CD14-positive monocyte (primary cell): ENCODE data around the gene GRID1. TPM values are rescaled to one million over a fixed set of nuclear protein-coding genes. Genes with fewer than 3 reads are reported as not detected.

Experiments used
- DNase-seq, 3 donors: peaks; one replicate each; pipeline ENCODE4 v3.0.0-alpha.2; 2011 to 2022
- H2AFZ ChIP-seq: 2 replicates; pipeline ENCODE4 v1.6.0; 2012; ENCODE audit warnings: mild to moderate bottlenecking, low read depth, low read length, inconsistent platforms; ENCODE audit not compliant: insufficient read depth, poor library complexity, severe bottlenecking
- H3K27ac ChIP-seq, 2 donors: 1 replicate in 1 of 2; 2 replicates in 1 of 2; pipeline ENCODE4 v1.5.1; 2012 to 2013; ENCODE audit warnings: low read length in 2 of 2, control low read depth in 1 of 2, inconsistent platforms in 1 of 2, low read depth in 1 of 2, mild to moderate bottlenecking in 1 of 2
- H3K27me3 ChIP-seq, 2 donors: one replicate each; pipeline versions ENCODE4 v1.6.0 to v1.6.1; 2011 to 2013; ENCODE audit warnings: low read length in 2 of 2; ENCODE audit not compliant: control insufficient read depth in 2 of 2, insufficient read depth in 2 of 2
- H3K36me3 ChIP-seq, 2 donors: replicated peaks in 1 of 2; 1 replicate in 1 of 2; 2 replicates in 1 of 2; pipeline versions ENCODE4 v1.5.1 to v1.6.1; 2012 to 2013; ENCODE audit warnings: low read length in 2 of 2, control low read depth in 1 of 2, inconsistent platforms in 1 of 2, mild to moderate bottlenecking in 1 of 2; ENCODE audit not compliant: insufficient read depth in 2 of 2, control insufficient read depth in 1 of 2
- H3K4me1 ChIP-seq, 2 donors: 1 replicate in 1 of 2; 2 replicates in 1 of 2; pipeline versions ENCODE4 v1.5.1 to v1.6.1; 2012 to 2013; ENCODE audit warnings: low read length in 2 of 2, control low read depth in 1 of 2, inconsistent platforms in 1 of 2, mild to moderate bottlenecking in 1 of 2, moderate library complexity in 1 of 2; ENCODE audit not compliant: insufficient read depth in 2 of 2, control insufficient read depth in 1 of 2
- H3K4me2 ChIP-seq: replicated peaks from 2 replicates; pipeline ENCODE3; 2012; ENCODE audit warnings: low read length, moderate library complexity, mild to moderate bottlenecking; ENCODE audit not compliant: poor library complexity, severe bottlenecking; ENCODE audit errors: extremely low read depth
- H3K4me3 ChIP-seq, 3 experiments: fragments of 200-600 bp in 1 of 3; sonication (generic) in 1 of 3; replicated peaks in 1 of 3; 1 replicate in 2 of 3; 2 replicates in 1 of 3; pipeline ENCODE4 v1.5.1; 2011 to 2013; ENCODE audit warnings: low read length in 3 of 3, mild to moderate bottlenecking in 3 of 3, control low read depth in 2 of 3, low read depth in 2 of 3, inconsistent platforms in 1 of 3, moderate library complexity in 1 of 3
- H3K79me2 ChIP-seq: 2 replicates; pipeline ENCODE4 v1.6.0; 2012; ENCODE audit warnings: mild to moderate bottlenecking, control low read depth, inconsistent platforms, low read length, moderate library complexity; ENCODE audit not compliant: insufficient read depth
- H3K9ac ChIP-seq: 2 replicates; pipeline ENCODE4 v1.6.0; 2017; ENCODE audit warnings: low read length, mild to moderate bottlenecking; ENCODE audit not compliant: insufficient read depth, poor library complexity, severe bottlenecking
- H3K9me3 ChIP-seq, 2 donors: replicated peaks in 1 of 2; 1 replicate in 1 of 2; 2 replicates in 1 of 2; pipeline versions ENCODE4 v1.5.1 to v1.6.1; 2012 to 2013; ENCODE audit warnings: low read length in 2 of 2, control low read depth in 1 of 2; ENCODE audit not compliant: control insufficient read depth in 1 of 2, insufficient read depth in 1 of 2
- H4K20me1 ChIP-seq: 2 replicates; pipeline ENCODE4 v1.6.0; 2012; ENCODE audit warnings: mild to moderate bottlenecking, low read length, control low read depth, moderate library complexity; ENCODE audit not compliant: insufficient read depth
- H3K27ac Mint-ChIP-seq, 7 donors: one replicate each; pipeline ENCODE4 v1.8.0; 2020; ENCODE audit warnings: mild to moderate bottlenecking in 7 of 7, mixed read lengths in 7 of 7, moderate library complexity in 6 of 7, inconsistent platforms in 2 of 7
- H3K27me3 Mint-ChIP-seq, 3 donors: one replicate each; pipeline ENCODE4 v1.8.0; 2021 to 2022; ENCODE audit warnings: low read depth in 3 of 3, mild to moderate bottlenecking in 3 of 3, mixed read lengths in 3 of 3, moderate library complexity in 3 of 3, inconsistent platforms in 1 of 3
- H3K36me3 Mint-ChIP-seq, 2 donors: one replicate each; pipeline ENCODE4 v1.8.0; 2020; ENCODE audit warnings: mixed read lengths in 2 of 2, inconsistent platforms in 1 of 2, mild to moderate bottlenecking in 1 of 2
- H3K4me1 Mint-ChIP-seq: one replicate; pipeline ENCODE4 v1.8.0; 2020; ENCODE audit warnings: mild to moderate bottlenecking, mixed read lengths
- H3K4me3 Mint-ChIP-seq, 2 donors: one replicate each; pipeline ENCODE4 v1.8.0; 2020; ENCODE audit warnings: mild to moderate bottlenecking in 2 of 2, mixed read lengths in 2 of 2, moderate library complexity in 1 of 2
- H3K9me3 Mint-ChIP-seq, 7 donors: one replicate each; pipeline ENCODE4 v1.8.0; 2020 to 2022; ENCODE audit warnings: mixed read lengths in 7 of 7, mild to moderate bottlenecking in 6 of 7, moderate library complexity in 6 of 7, inconsistent platforms in 2 of 7
- WGBS: methylation state at CpG from one replicate; pipeline ENCODE4 v1.1.5; 2013; ENCODE audit warnings: missing lambda C conversion rate; ENCODE audit not compliant: insufficient coverage; 5-methylcytosine and 5-hydroxymethylcytosine counted together
- intact Hi-C, 2 donors: fragments of 100-400 bp; cut with micrococcal nuclease; formaldehyde crosslinking; loops; one replicate each; pipeline versions ENCODE4 v1.15.0 to v1.15.1; 2023
- polyA plus RNA-seq, 3 donors: library from polyadenylated mRNA; depleted of rRNA in 1 of 3; unstranded in 2 of 3; stranded (reverse) in 1 of 3; fragments of 300-500 nt in 2 of 3; fragments of >200 nt in 1 of 3; fragmentation: Illumina TruSeq in 2 of 3; gene quantifications; 1 replicate in 2 of 3; 2 replicates in 1 of 3; pipeline ENCODE4 v1.2.3, GENCODE V29; 2012 to 2021
- TF ChIP-seq, protein P1 (sequence below): fragments of 200-600 bp; IDR thresholded peaks from one replicate; pipeline ENCODE4 v1.8.0; 2022; ENCODE audit warnings: antibody characterized with exemption, mild to moderate bottlenecking

GRID1 gene
- polyA plus RNA-seq, 3 donors, result not detected

GRCh38 chr10:86373828-86374227 lies 7.2 kb upstream of the GRID1 start:
- Mint-ChIP-seq H3K27ac (no peak overlapping the region), H3K4me3 (no peak overlapping the region), H3K4me1 (no peaks in the 10 kb centered on the region), H3K36me3 (no peaks in the 10 kb centered on the region), H3K9me3 (peaks cover 0 to 3% (median 0%) of the 10 kb centered on the region in 7 donors), H3K27me3 (peaks cover 43 to 74% (median 47%) of the 10 kb centered on the region in 3 donors)
- H3K27ac ChIP-seq, result no peak overlapping the region
- H3K79me2 ChIP-seq, result no peaks in the 10 kb centered on the region
- no peaks in the 10 kb centered on the region for H4K20me1 ChIP-seq
- H2AFZ ChIP-seq, result no peak overlapping the region
- peaks cover 3 to 4% of the 10 kb centered on the region in 2 donors for H3K4me1 ChIP-seq
- H3K4me3 ChIP-seq, result no peak overlapping the region
- DNase-seq, result no peak
- intact Hi-C loops, result no loop called here
- no peaks in the 10 kb centered on the region for H3K9me3 ChIP-seq
- no peaks in the 10 kb centered on the region for H3K36me3 ChIP-seq
- 80% methylated on average over 3 of the region's 7 CpGs for WGBS
- TF ChIP-seq, protein P1, sequence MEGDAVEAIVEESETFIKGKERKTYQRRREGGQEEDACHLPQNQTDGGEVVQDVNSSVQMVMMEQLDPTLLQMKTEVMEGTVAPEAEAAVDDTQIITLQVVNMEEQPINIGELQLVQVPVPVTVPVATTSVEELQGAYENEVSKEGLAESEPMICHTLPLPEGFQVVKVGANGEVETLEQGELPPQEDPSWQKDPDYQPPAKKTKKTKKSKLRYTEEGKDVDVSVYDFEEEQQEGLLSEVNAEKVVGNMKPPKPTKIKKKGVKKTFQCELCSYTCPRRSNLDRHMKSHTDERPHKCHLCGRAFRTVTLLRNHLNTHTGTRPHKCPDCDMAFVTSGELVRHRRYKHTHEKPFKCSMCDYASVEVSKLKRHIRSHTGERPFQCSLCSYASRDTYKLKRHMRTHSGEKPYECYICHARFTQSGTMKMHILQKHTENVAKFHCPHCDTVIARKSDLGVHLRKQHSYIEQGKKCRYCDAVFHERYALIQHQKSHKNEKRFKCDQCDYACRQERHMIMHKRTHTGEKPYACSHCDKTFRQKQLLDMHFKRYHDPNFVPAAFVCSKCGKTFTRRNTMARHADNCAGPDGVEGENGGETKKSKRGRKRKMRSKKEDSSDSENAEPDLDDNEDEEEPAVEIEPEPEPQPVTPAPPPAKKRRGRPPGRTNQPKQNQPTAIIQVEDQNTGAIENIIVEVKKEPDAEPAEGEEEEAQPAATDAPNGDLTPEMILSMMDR, result no peak
- peaks cover 6 to 44% of the 10 kb centered on the region in 2 donors for H3K27me3 ChIP-seq
- H3K9ac ChIP-seq, result no peak overlapping the region
- H3K4me2 ChIP-seq, result no peak overlapping the region

GRCh38 chr10:86373251-86373650 lies 6.7 kb upstream of the GRID1 start:
- Histone ChIP-seq H3K4me2 (no peak overlapping the region), H3K4me1 (peaks cover 3 to 4% of the 10 kb centered on the region in 2 donors), H3K27me3 (peaks cover 11 to 50% of the 10 kb centered on the region in 2 donors), H4K20me1 (no peaks in the 10 kb centered on the region), H3K4me3 (no peak overlapping the region), H3K27ac (no peak overlapping the region), H3K9me3 (no peaks in the 10 kb centered on the region), H2AFZ (no peak overlapping the region), H3K79me2 (no peaks in the 10 kb centered on the region), H3K9ac (no peak overlapping the region), H3K36me3 (no peaks in the 10 kb centered on the region)
- no peak overlapping the region for H3K4me3 Mint-ChIP-seq
- peaks cover 0 to 3% (median 0%) of the 10 kb centered on the region in 7 donors for H3K9me3 Mint-ChIP-seq
- H3K36me3 Mint-ChIP-seq, result no peaks in the 10 kb centered on the region
- TF ChIP-seq, protein P1, result no peak
- H3K4me1 Mint-ChIP-seq, result no peaks in the 10 kb centered on the region
- no peak overlapping the region for H3K27ac Mint-ChIP-seq
- H3K27me3 Mint-ChIP-seq, result peaks cover 46 to 74% (median 51%) of the 10 kb centered on the region in 3 donors
- no CpG with 5 or more reads among the region's 3 CpGs for WGBS
- intact Hi-C loops, result no loop called here
- DNase-seq, result no peak
